DND-41 (cell line): ENCODE measurements around the gene LGALSL.

Source experiments
- CTCF ChIP-seq: IDR thresholded peaks from 2 replicates; pipeline ENCODE4 v1.5.1; 2012; ENCODE audit warnings: borderline replicate concordance, low read length, moderate library complexity, mild to moderate bottlenecking; ENCODE audit not compliant: poor library complexity, severe bottlenecking; ENCODE audit errors: extremely low read depth
- EZH2 ChIP-seq: IDR thresholded peaks from 3 replicates; pipeline ENCODE4 v1.6.1; 2012; ENCODE audit warnings: borderline replicate concordance, low read depth, mild to moderate bottlenecking, moderate library complexity, low read length, inconsistent platforms; ENCODE audit not compliant: severe bottlenecking

- TF ChIP-seq CTCF (no peak), EZH2 (no peak)
These were observed 12.6 kb downstream of the LGALSL start for GRCh38 chr2:64466478-64467085.
